Activated CD4-positive, CD25-positive, alpha-beta regulatory T cell treated with anti-CD3 and anti-CD28 coated beads, Interleukin-2, amount 50 U/mL, for 16 hours (primary cell): ENCODE data around the gene CISH.

Experiments
- DNase-seq: peaks from one replicate; pipeline ENCODE4 v3.0.0-alpha.2; 2020; ENCODE audit warnings: low read depth, low spot score

CISH gene

DNA sequence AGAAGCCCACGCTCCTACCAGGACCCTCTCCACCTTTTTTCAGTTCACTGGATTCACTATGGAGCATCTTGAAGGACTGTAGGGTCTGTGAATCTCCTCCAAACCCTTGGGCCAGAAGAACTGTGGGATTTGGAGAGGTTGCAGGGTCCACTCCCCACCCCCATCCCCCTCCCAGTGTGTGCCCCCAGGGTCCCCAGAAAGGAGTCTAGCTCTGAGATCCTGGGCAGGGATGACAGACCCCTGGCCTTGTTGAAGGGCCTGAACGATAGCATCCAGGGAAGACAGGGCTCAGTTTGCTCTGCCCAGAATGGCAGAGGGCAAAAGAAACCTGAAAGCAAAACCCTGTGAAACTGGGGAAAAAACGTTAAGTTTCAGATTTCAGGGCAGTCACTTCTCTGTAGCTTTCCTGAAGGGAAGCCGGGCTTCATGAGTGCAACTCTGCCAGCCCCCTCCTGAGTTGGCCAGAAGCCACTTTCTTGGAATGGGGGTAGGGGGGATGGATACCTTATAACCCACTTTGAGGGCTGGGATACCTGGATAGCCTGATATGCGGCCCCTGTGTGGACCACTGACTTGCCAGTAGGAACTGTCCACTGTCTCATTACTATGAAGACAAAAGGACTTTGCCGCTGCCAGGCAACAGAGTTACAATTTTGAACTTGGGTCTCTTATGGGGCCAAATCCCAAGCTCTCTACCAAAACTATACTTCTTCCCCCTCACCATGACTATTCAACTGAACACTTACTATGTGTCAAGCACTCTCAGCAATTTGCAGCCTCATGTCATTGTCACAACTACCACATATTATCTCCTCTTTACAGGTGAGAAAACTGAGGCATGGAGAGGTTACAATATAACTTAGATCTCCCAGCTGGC is 1.6 kb upstream of the CISH start:
- DNase-seq, result no peak

DNA sequence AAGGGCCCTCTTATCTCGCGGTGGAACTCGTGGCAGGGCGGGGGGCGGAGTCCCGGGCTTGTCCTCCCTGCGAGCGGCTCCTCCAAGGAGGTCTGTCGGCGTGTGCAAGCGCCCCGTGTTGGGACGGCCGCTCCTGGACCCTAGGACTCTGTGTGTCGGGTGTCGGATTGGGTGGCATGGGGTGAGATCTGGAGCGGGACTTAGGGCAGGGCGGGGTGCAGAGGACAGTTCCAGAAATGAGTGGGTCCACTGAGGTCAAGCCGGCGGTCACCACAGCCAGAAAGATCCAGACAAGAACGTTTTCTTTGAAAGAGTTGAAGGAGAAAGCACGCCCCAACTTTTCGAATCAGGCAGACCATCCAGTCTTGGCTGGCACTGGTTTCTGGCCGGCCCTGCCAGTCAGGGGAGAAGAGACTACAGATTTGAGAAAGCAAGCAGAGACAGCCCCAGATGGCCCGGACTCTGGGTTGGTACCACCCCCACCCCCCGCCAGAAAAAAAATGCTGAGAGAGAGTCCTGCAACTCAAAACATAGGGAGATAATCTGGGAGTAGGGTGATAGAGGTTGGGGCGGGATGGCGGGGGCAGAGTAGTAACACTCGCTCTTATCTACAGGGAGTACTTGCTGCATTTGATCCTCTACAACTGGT is 784 bp upstream of the CISH start:
- no peak for DNase-seq

DNA sequence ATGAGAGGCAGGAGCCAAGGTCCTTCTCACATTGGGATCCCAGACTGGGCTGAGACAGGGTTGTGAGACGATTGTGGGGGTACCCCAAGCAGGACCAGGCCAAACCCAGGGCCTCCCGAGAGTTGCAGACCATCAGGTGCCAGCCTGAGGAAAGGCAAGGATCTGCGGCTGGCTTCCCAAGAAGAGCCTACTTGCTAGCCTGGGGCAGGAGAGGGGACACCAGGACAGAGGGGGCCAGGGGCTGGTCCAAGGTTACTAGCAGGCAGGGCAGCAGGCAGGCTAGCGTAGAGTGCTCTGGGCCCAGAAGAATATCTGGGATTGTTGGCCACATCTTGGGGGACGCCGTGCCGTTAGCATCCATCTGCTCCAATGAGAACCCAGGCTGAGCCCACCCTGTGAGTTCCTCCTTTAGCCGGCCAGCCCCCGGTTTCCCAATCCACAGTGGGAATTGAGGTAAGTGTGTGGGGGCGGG is 546 bp downstream of the CISH start:
- DNase-seq, result no peak

DNA sequence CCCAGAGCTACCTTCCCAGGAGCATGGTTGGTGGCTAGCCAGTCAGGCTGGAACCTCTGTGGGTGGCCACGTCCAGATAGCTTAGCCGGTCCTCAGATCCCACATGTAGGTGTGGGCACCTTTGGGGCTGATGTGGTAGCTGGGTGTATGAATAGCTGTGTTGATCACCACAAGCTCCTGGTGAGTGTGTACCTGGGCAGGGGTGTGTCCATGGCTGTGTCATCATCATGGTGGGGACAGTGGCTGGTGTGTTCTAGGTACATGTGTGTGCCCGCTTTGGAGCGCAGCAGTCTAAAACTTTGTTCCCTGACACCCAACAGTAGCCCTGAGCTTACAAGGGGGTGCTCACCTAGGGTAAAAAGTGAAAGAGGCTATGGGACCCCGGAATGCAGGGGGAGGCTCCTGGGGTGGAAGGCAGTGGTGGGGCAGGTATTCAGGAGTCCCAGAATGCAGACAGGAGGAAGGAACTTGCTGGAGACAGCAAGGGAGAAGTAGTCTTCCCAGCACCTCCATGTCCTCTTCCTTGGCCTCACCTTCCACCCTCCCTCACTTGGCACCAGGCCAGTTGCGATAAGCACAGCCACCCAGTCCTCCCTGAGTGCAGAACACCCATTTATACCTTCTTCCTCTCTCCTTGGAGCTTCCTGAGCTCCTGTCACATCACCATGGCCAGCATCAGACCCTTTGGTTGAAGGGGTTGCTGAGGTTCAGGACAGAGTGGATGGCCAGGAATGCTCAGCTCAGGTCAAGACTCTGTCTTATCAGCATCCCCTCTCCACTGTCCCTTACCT is 1.2 kb downstream of the CISH start:
- no peak for DNase-seq

DNA sequence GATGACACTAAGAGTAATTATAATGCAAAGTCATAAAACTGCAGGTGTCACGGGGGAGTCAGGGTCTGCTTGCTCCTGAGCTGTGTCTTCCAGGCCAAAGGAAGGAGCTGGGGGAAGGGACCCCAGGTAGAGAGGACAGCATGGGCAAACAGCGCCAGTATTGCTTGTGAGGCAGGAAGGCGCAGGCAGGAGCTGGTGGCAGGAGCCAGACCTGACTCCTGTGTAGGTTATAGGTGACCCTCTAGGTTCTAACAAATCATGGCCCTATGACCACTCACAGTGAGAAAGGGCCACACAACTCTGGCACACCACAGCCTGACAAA is 1.9 kb downstream of the CISH start:
- no peak for DNase-seq

DNA sequence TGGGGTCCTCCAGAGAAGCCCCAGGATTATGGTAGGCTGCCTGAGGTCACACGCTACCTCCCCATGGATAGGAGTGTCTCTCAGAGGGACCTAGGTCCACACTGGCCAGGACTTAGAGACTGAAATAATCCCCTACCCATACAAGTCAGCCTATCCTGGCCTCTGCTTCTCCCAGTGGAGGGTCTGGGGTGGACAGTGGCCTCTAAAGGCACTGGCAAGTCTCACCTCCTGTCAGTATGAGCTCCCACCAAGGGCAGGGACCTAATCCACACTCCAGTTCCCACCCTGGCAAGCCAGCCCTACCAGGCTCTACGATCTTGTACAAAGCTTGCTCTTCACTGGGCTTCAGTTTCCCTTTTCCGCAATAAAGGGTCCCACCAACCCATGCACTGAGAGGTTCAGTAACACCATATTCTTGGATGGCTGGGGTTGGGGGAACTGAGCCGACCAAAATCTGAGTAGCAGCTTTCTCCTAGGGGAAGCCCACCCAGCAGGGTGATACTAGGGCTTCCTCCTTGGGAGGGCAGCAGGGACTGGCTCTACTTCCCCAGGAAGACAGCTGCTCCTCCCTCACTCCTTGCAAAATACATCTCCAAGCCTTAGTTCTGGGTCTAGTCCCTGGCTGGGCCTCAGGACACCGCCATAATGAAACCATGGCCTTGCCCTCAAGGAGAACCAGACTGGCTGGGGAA is 2.4 kb downstream of the CISH start:
- no peak for DNase-seq

DNA sequence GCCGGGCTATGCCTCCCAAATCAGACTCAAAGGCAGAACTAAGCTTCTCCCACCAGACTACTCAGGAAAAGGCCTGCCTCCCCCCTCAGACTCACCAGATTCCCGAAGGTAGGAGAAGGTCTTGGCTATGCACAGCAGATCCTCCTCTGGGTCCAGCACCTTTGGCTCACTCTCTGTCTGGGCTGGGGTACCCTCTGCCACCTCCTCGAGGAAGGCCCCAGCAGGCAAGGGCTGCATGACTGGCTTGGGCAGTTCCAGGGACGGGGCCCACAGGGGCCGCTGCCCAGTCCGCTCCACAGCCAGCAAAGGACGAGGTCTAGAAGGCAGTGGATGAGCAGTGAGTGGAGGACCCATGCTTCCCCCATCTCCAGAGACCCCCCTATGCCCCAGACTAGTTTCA is 3.3 kb downstream of the CISH start:
- DNase-seq, result no peak

DNA sequence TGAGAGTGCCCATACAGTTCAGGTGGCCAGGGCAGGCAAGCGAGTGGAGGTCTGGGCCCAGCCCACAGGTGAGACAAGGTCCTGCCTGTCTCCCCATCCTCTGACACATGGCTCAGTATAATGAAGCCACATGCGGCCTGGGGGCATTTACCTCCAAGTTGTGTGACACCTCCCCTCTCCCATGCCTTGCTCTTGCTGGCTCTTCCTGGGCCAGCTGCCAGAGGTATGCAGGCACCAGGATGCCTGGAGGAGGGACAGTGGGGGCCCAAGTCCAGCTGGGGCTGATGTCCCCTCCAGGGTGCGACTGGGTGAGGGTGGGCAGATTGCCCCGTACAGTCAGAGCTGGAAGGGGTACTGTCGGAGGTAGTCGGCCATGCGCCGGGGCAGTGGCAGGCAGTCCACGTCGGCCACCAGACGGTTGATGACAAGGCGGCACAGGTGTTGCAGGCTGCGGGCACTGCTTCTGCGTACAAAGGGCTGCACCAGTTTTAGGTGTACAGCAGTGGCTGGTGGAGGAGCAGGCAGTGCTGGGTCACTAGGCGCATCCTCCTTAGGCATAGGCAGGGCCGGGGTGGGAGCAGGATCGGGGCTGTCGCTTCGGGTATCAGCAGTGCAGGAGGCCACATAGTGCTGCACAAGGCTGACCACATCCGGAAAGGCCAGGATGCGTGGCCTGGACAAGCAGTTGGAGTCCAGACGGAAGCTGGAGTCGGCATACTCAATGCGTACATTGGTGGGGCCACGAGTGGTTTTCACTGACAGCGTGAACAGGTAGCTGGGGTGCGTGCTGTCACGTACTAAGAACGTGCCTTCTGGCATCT is 4.1 kb downstream of the CISH start:
- no peak for DNase-seq

DNA sequence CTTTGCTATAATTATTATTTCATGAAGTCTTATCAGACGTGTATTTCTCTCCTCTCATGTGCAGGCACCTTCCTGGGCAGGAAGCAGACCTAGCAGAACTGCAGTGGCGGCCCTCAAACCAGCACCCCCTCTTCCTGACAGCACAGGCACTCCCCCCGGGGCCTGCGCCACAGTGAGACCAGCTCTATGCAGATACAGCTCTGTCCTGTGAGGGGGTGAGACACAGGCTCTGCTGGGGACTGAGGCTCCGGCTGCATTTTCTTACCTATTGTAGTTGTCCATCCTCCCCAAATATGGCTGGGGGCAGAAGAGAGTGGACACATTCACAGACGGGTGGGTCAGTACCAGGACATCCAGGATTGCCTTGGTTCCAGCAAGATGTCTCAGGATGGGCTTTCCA is 5.0 kb downstream of the CISH start:
- no peak for DNase-seq

DNA sequence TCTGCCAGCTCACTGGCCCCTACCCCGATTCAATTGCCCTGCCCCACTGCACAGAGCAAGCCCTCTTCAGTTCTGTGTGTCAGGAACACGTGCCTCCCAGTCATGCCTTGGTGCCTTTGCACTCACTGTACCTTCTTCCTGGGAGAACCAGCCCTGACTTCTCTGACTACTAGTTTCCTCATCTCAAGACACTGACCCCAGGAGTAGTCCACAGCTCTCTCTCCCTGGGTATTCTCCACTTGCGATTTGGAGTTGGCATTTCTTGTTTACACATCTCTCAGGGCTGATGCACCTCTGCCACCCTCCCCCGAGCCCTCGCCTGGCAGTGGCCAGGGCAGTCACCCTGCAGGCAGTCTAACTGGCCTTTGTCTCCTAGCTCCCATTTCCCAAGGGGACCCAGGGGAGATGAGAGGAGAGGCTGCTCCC is 5.7 kb downstream of the CISH start:
- DNase-seq, result no peak

DNA sequence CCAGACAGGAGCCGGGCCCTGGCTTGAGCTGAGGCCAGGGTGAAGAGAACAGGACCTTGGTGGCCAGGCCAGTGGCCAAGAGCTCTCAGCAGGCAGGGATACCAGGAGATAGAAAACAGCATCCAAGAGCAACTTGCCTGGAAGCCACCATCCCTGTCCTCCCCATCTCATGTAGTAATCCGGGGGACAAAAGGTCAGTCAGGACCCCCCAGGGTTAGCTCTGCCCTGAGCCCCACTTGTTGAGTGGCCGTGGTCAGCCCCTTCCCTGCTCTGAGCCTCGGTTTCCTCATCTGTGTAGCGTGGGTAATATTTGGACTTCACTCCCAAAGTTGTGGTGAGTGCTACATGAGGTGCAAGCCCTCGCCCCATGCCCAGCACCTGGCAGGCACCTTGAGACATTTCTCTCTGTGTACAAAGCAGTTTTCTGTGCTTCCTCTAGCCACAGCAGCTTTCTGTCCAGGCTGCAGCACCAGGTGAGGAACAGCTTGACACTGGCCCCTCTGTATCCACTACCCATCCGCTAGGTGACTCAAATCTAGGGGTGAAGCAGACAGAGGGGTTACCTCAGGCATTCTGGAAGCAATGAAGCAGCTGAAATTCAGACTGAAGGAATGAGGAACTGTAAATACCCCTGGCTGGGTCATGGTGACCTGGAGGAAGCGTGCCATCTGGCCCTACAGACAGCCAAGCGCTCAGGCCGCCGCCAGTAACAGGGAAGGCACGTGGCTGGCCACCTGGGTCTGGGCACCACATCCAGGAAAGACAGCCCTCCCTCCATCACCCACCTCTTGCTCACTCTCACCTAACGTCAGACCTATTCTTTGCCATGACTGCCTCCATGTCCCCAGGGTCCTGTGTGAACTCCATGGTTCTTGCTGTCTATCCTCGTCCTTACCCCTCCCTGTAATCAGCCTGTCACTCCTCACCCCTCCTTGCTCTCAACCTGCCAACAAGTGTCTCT is 6.7 kb downstream of the CISH start:
- no peak for DNase-seq

DNA sequence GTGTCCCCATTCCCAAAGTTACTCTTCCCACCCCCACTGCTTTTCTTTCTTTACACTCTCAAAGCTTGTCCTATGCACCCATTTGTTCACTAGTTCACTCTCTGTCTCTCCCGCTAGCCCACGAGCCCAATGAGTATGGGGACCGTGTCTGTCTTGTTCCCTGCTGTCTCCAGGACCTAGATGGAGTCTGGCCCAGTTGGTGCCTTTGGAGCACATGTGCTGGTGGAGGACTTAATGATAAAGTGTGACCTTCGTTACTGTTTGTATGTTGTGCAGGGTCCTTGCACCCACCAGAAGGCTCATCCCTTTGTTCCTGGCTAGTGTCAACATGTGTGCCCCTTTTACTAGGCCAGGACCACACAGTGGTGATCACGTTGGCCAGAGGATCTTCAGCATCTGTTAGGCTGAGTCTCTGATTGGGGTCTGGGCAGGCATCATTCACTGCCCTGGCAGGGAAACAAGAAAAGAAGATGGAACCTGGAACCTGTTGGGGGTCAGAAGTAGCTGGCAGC is 7.4 kb downstream of the CISH start:
- DNase-seq, result no peak

DNA sequence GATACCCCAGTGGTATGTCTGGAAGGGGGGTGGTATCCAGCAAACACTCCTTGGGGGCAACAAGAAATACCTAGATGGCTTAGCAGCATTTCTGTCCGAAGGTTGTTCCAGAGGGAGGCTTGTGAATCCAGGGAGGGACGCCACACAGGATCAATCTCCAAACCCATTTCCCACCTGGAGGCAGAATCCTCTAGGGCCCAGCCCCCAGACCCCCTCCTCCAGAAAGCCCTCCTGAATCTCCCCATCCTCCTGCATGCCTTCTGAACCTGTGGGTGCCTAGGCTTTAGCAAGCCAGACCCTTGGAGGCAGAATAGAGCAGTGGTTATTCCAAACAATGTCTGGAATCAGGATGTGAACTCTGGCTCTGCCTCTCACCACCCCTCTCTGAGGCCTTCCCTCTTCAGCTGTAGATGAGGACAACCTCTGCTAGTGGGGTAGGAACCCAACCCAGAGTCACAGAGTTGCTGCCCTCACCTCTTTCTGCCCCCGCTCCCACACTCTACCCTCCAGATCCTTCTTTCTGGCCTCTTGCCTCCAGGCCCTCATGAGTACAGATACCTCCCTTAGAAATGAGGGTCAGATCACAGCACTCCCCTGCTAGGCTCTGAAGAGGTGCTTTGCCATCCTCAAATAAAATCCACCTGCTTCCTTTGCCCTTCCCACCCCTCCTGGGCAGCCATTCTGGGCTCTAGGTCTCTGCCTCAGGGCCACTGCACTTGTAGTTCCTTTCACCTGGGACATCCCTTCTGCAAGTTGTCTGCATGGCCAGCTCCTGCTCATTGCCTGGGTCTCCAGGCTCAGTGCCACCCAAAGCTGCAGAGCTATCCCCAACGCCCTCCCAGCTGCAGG is 8.1 kb downstream of the CISH start:
- DNase-seq, result no peak

DNA sequence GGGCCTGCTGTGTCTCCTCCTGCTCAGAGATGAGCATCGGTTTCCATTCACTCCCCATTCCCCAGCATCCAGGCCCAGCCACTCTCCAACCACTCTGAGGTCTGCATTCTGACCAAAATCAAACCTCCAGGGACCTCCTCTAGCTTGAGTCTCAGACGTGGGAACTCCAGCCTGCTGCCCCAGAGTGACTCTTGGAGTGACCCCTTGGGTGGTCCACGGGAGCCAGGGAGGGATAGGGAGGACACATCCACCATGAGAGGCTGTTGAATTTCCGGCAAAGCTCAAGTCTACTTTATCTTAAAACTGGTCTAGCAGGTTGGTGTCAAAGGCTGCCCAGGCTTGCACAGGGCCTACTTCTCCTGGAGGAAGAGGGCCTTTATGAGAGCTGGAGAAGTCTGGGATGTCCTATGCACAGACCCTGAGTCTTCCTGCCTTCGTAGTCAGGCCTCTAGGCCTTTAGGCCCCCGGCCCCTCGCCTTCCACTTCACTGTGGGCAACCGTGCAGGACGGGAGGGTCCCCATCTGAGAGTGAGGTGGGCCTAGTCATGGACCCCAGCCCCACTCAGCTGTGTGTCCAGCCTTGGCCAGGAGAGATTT is 8.9 kb downstream of the CISH start:
- no peak for DNase-seq

DNA sequence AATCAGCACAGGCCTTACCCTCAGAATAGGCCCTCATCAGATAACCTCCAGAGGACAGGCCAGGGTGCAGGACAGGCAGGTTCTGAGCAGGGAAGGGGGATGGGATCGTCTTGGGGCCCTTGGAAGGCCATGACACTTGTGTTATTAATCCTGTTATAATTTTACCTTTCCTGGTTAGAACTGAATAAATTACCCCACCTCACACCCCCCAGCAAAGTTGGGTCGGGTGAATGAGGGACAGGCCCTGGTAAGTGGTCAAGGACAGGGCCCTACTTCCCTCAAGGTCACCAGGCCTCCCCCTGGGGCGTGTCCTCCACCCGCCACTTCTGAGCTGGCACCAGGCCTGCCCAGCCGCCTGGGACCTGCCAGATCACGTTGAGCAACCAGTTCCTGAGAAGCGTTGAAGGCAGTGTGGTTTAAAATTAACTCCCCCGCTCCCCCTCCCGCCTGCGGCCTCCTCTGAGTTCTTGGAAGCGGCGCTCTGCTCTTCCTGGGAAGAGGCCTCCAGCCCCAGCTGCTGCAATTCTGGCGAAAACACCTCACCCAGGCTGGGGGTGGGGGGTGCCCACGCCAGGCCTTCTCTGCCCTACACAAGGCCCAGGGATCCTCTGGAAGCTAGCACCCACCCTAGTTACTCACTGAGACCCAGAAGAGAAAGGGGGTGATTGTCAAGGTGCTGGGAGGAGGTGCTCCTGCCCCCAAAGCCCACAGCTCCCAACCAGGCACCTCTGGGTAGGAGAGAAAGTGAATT is 10.6 kb downstream of the CISH start:
- peak; percentile 72 for DNase-seq

DNA sequence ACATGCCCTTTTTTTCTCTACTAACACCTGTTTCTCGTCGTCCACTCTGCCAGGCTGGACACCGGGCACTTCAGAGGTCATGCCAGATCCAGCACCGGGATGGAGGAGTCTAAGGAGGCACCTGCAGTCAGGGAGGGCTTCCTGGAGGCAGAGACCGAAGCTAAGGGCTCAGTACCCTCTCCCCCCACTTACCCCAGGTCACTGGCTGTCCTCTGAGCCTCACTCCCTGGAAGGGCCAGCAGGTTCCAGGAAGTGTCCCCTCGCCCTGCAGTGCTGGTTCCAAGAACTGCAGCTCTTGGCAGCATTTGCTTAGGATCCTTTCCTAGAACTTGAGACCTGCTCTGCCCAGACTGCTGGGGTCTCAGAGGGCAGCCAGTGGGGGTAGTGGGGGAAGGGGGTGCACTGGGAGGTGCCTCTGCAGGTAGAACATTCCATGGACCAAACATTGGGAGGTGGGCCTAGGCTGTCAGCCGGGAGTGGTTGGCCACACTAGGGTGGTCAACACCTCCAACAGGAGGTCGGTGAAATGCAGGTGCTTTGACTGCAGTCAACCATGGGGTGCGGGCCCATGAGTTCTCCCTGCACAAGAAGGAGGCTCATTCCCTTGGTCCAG is 11.3 kb downstream of the CISH start:
- no peak for DNase-seq

DNA sequence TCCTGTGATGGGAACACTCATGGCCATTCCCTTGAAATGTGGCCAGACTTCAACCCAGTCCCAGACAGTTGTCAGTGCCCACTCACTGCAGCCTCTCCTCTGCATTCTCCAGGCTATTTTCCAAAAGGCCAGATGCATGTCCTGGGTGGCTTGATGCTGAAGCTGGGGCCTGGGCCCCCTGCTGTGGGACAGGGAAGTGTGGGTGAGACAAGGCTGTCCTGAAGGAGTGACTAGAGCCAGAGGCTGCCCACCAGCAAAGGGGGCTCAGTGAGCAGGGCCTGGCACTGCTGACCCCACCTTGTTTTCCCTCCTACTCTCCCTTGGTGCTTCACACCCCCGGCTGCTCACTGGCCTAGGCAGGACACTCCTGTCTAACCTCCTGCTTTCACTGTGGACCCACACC is 11.9 kb downstream of the CISH start:
- DNase-seq, result no peak
